Stomach (tissue), 4 donors: ENCODE measurements around the gene GRHL3.

Experiments
- EP300 ChIP-seq: sonication (generic); formaldehyde crosslinking; IDR thresholded peaks from one replicate; pipeline ENCODE4 v1.6.1; 2017; ENCODE audit warnings: antibody characterized with exemption
- POLR2AphosphoS5 ChIP-seq, 3 donors: sonication (generic); formaldehyde crosslinking; IDR thresholded peaks; one replicate each; pipeline ENCODE4 v1.6.1; 2016; ENCODE audit warnings: antibody characterized with exemption in 3 of 3
- TF ChIP-seq, protein P1 (sequence below), 7 experiments: fragments of 450-650 bp in 4 of 7; fragments of 200-600 bp in 3 of 7; sonication (generic) in 3 of 7; IDR thresholded peaks; one replicate each; pipeline ENCODE4 v1.5.1; 2016 to 2019; ENCODE audit warnings: antibody characterized with exemption in 7 of 7, control low read depth in 2 of 7, mild to moderate bottlenecking in 1 of 7

DNA sequence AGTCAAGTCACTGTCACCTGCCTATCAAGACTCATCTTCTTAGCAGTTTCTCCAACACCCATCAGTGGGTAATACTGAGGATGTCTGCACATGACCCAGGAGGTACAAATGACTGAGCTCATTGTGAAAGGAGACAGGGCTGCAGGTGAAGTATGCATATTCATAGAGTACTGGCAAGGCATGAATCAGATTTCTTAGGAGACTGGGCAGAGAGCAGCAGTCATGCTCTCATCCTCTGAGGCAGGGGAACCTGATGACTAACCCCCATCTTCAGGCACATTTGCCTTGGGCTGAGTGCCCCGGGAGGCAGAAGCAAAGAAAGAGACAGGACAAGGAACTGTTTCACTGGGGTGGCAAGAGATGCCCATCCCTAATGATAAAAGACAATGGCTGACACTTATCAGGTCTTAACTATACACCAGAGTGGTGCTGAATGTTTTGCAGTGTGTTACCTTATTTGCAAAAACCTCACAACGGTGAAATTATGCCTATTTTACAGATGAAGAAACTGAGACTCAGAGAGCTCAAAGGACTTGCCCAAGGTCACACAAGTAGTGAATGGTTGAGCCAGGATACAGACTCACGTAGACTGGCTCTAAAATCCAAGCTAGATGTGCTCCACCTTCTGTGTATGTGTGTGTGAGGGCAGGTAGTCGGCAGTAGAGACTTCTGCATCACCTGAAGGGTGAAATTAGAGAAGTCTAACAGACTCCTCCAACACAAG lies 9.2 kb upstream of the GRHL3 start:
- no peak for TF ChIP-seq POLR2AphosphoS5 (IDR thresholded peaks at IDR 0.05)
- TF ChIP-seq, protein P1, sequence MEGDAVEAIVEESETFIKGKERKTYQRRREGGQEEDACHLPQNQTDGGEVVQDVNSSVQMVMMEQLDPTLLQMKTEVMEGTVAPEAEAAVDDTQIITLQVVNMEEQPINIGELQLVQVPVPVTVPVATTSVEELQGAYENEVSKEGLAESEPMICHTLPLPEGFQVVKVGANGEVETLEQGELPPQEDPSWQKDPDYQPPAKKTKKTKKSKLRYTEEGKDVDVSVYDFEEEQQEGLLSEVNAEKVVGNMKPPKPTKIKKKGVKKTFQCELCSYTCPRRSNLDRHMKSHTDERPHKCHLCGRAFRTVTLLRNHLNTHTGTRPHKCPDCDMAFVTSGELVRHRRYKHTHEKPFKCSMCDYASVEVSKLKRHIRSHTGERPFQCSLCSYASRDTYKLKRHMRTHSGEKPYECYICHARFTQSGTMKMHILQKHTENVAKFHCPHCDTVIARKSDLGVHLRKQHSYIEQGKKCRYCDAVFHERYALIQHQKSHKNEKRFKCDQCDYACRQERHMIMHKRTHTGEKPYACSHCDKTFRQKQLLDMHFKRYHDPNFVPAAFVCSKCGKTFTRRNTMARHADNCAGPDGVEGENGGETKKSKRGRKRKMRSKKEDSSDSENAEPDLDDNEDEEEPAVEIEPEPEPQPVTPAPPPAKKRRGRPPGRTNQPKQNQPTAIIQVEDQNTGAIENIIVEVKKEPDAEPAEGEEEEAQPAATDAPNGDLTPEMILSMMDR (IDR thresholded peaks at IDR 0.05), result no peak
- TF ChIP-seq EP300, result no peak
